Activated CD4-positive, alpha-beta T cell treated with anti-CD3 and anti-CD28 coated beads for 48 hours (primary cell): ENCODE results near the gene STK39.

Experiments
- DNase-seq: peaks from one replicate; pipeline ENCODE4 v3.0.0-alpha.2; 2020

Gene STK39

DNA sequence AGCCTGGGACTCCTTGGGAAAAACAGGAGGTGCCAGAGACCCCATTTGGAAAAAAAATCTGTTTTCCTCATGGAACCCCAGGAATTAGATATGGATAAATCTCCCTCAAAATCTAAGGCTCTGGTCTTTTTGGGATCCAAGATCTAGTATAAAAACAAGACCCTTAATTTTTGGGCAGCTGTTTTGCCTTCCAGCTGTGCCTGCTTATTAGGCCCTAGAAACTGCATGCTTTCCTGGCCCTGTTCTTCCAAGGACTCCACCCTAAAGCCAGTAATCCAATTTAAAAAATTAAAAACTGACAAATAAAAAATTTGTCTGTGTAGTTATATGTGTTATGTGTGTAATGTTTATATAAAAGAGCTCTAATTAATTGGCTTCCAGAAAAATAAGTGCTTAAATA, 274.6 kb downstream of the STK39 start:
- DNase-seq: no peak

DNA sequence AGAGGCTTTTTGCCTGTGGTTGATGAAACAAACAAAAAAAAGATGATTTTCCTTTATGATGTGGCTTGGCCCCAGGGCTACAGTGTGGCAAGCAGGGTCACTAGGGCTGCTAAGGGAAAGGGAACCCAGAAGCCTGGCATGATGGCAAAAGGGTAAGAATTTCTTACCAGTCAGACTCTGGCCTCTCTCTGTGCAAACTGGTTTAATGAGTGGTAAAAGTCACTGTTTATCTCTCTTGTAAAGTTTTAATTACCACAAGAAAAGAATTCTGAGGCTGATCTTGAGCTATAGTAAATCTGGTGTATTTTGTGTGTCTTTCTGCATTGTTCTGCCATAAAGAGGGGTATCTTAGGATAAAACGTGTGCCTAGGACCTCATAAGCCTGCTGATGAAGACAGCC, 275.4 kb downstream of the STK39 start:
- no peak for DNase-seq

DNA sequence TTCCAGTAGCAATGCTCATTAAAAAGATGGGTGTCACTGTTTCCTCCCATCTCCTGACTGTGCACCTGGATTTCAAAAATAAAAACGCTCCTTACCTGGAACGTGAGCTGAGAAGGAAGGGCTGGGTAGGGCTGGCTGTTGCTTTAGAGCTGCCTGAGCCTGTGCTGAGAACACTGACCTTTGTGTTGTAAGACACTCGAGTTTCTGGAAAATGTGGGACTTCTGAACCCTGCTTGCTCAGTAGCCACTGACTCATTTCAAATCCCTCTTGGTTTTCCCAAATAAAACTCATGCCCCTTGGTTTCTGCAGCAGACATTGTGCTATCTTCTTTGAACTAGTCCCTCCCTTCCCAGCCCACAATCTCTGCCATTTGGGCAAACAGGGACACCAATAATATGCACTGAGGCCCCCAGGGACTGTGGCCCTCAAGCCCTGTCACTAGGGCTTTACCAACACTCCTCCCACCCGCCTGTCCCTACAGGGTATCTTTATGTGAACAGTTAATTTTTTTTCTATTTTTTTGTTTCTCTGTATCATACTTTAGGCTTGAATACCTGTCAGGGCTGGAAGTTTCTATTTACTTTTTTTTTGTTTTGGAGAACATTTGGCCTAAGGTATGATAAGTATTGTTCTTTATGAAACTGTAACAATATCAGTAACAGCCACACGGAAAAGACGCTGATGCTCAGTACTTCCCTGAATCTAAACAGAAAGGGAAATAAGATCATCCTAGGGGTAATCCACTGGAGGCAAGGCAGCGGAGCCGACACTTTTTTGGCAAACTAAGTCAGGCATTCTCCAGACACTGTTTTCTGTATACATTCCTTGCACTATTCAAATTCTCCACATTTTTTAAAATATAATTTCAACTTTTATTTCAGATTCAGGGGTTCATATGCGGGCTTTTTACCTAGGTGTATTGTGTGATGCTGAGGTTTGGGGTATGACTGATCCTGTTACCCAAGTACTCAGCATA, 280.2 kb downstream of the STK39 start:
- no peak for DNase-seq

DNA sequence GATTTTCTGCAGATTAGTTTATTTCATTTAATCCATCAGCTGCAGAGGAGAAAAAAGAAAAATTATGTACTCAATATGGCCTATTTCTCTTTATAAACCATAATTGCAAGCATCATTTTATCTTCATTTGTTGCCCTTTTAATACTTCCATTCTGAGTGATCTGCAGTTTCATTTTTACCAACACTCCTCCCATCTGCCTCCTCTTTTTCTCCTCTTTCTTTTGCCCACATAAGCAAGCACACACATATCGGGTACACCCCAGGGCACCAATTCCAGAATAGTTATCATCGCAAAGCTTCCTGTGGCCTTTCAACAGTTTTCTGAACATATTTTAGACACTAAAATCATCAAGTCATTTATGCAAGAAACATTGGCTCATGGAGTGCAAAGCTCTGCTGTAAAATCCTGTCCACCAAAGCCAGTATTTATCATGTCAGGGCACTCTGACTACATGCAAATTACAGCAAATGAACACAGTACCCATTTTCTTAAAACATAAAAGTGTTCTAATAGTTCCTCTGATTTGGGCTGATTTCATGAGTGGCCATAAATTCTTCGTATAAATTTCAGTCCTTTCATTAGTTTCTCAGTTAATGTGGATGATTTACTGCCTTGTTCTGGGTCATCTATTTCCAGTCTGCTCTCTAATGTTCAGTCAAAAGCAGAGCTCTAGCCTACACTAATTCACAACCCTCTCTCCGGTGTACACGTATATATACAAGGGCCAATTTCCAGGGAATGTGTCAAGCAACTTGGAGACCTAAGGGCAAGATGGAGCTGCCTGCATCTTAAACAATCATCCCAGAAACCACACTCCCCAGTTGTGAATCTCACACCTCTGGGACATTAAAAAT, 281.3 kb downstream of the STK39 start:
- DNase-seq: no peak

DNA sequence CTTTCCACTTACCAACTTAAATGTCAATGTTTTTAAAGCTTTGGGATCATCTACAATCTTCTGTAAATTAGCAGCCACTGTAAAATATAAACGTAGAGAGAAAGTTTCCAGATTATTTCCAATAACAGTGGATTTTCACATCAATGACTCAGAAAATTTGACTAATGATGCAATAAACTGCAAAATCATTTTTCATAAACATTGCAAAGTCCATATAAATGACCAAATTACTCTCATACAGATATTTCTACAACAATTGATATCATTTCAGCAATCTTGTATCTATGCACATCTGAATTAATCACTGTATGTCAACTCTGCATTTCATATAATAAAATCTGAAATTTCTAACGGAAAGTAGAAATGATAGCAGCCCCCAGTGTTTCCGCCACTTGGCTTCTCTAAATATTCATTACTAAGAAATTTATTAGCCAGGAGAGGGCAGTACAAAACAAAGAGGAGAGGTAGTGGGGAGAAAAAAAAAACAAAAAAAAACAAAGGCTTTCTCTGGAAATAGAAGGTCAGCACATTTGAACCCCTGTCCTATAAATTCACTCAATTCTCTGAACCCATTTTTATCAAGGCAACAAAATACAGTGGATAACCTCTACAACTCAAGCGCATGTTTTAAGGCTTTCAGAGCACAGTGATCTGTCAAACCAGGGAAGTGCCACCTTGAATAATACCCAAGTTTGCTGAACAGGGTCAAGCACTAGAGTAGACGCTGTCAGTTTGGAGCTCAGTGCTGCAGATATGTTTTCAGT, 282.6 kb downstream of the STK39 start:
- no peak for DNase-seq

DNA sequence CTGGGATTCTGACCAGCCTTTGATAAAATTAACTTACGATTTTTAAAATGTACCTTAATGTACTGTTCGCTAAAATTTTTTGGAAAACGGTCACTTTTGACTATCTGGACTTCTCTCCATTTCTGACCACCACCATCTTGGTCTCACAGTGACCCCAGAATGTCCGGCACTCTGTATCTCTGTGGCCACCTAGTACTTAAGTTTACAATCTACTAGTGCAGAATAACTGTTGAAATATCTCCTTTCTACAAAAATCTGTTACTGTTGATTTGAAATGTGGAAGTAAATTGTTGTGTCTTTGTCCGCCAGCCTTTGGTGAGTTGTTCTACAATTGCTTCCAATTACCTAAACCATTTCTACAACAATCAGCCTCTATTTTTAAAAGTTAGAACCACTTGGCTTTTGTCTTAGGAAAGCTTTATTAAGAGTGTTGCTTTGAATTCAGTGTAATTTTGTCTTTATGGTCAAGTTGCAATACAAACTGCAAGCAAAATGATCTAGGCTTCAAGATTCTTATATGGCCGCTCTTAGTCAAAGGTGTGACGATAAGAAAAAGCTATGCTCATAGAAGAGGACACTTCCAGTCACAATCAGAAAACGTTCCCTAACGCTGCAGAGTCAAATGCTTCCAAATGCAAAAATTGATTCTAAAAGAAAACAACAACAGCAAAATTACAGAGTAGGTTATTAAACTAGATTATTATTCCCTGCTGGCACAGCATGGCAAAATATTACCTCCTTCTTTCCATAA, 283.3 kb downstream of the STK39 start:
- no peak for DNase-seq

DNA sequence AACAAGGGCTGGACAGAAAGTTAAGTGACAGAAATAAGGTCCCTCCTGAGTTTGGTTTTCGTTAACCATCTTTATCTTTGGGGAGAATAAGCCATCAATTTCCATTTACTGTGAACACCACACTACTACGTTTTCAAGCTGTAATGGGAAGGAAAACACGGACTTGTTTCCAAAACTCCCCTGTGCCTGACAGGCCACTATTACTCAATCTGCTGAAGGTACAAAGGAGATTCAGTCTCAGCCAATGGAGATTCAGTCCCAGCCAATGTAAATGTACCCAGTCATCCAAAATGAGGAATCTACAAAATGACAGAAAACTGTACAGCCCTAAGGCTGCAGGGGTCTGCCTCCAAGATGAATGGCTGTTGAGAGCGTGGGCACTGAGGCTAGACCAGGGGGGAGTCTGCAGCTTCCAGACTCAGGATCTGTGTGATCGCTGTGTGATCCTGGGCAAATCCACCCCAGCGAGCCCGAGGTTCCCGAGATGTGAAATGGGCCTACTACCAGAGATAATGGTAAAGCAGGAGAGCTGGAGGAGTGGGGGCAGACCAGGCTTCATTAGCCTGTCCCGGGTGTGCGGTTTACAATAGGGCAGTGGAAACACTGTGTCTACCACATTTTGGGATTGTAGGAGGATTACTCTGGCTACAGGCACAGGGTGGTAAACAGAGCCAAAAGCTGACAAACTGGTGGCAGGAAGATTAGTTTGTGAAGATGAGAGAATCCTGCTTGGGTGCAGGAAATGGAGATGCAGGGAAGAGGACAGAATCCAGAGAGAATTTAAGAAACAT, 284.8 kb downstream of the STK39 start:
- no peak for DNase-seq

DNA sequence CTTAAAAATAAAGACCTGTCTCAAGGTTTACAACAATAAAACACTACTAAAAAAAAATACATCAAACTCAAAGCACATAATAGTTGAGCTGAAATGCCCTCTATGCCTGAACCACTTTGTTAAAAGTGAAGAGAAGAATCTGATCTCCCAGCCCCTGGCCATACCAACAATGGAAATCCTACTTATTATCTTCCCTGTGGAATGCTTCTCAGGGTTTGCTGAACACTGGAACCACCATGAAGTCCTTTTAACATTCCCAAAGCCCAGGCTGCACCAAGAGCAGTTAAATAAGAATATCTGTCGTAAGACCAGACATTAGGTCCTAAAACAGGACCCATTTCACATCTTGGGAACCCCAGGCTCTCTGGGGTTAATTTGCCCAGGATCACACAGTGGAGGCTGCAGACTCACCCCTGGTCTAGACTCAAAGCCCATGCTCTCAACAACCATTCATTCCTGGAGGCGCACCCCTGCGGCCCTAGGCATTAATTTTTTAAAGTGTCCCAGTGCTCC, 285.8 kb downstream of the STK39 start:
- DNase-seq: no peak

DNA sequence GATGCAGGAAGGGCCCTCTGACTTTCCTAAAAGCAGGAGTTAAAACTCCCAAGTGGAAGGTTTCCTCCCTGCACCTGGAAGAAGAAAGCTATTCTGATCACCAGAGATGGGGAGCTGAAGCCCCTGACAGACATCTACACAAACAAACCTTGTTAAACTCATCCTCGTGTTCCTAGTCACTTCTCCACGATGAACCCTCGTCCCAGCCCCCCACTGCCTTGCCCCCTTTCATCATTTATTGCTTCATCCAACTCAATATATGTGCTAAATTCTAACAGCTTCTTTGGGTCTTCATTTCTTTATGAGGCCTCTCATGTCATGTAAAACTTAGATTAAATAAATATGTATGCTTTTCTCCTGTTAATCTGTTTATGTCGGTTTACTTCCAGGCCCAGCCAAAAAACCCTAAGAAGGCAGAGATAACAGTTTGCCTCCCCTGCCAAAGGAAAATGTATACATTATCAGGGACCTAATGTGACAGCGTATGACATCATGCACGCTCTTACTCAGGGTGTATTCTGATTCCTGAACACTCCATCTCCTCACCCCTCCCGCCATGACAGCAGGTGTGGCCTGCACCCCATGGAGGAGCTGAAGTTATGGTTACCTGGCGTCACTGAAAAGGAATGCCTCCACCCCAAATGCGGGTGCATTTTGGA, 287.2 kb downstream of the STK39 start:
- no peak for DNase-seq

DNA sequence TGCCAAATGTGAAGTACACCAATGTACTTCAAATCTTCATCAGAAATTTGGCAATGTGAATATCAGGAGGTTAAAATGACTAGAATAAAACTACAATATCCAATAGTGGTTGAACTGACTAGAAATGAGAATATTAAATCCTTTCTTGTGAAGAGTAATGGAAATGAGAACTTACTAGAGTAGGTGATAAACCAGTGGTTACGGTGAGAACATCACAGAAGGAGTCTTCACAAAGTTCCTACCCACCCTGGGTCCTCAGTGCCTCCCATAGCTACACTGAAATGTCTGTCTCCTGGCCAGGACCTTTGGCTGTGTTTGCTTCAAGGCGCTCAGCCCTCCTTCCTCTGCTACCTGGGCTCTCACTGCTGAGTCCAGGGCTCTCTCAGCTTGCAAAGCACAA, 289.7 kb downstream of the STK39 start:
- DNase-seq: no peak

DNA sequence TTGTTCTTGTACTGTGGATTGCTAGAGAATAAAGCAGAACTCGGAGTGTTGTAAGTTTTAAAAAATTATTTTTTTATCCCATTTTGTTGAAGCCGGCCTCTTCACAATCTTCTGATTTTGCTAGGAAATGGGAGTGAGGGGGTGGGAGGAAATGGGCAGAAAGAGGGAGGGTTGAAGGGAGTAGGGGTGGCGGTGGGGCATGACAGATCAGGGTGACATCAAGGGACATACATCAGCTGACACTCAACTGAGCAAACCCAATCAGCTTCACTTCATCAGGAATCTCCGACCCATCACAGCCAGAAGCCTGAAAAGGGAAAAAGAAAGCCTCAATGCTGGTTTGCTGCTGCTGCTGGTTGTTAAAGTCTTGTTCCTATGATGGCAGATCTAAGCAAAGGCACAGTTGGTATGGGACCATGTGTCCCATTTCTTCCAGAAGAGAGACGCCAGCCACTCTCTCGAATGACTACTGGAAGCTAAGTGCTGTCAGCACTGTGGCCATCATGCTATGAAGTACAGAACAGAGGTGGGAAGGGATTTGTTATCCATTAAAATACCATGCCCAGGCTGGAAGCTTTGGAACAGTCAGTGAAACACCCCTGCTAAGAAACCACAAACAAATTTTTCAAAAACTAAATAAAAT, 292.0 kb downstream of the STK39 start:
- DNase-seq: no peak

DNA sequence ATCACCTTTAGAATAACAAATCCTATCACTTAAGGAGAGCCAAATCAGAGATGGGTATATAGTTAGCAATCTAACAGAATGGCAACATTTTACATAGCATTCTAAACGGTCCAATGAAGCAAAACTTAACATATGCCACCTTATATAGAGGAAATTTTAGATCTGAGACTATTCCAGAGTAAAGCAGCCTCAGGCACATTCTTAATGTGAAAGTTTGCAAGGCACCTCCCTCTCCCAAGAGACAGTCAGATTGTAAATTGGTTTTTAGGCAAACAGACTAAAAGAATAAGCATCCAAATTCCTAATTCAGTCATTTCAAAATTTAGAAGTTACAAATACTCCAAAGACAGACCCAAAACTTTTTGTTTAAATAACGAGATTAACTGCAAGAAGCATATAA, 292.9 kb downstream of the STK39 start:
- DNase-seq: no peak

DNA sequence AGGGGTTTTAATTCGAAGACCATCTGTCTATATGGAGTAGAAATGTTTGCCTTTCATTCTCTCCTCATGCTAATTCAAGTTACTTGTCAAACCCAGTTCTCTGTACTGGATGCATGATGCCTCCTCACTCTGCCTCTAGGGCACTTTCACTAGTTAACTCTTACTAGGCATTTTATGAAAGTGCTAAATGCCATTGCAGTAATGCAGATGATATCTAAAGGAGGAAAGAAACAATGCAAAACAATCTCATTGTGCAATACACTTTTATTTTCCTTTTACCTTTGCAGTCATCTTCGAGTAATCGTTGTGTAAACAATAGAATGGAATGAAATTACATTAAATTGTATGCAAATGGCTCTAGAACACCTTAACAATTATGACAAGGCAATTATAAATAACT, 293.6 kb downstream of the STK39 start:
- no peak for DNase-seq

DNA sequence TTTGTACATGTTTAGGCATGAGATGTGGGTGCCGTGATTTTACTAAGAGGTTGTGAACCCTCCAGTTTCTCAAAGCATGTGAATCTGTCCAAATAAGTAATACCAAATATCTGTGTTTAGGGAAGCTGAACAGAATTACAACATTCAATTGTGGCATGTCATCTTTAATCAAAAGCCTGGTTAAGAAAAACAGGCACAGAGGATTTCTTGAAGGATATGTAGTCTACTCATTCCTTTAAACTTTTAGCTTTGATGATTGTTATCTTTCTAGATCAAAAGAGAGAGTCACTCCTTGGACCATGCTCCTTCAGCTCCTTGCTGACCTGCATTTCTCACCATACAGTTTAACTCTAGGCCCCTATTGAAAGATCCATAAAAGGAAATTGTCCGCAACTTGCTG, 296.8 kb downstream of the STK39 start:
- no peak for DNase-seq

DNA sequence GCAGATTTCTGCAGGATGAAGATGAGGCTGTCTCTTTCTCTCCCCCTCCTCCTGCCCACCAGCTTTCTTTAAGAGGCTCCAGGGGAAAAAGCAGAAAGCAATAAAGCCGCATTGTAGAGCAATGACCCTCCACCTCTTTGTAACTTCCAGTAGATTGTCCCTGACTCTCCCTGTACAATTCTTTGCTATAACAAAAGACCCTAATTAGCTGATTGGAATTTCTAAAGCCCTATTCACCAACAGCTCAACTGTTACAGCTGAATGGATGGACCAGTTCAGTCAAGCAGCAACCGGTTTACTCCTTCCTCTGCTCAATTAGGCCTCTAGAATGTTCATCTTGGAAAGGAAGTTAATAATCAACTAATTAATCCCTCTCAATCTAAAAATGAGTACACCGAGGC, 301.0 kb downstream of the STK39 start:
- DNase-seq: no peak

DNA sequence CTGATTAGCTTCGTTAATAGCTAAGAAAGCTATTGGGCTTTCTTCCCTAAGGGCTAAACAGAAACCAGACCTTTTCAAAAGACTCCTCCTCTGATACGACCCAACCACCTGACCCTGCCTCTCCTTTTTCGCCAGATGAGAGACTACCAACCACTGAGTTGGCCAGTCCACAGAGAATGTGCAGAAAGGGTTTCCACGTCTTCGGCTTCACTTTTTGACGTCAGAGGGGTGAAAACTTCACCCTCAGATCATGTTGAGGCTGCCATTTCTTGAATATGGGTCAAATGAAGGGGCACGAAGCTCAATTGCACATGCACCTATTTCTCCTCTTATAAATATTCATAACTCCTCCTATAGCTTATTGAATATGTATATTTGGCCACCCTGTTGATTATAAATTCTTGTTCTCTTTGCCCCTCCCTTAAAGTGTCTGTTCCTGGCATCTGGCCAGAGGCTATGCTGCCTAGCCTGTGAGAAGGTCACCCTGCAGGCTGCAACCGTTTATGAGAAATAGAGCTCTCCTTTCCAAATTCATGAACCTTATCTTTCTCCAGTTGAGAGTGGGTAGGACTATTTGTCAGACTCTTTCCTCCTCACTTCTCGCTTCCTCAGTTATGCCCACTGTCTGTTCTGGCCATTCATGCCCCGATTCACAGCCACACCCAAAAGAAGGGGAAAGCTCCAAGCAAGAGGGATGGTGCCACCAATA, 301.6 kb downstream of the STK39 start:
- no peak for DNase-seq

DNA sequence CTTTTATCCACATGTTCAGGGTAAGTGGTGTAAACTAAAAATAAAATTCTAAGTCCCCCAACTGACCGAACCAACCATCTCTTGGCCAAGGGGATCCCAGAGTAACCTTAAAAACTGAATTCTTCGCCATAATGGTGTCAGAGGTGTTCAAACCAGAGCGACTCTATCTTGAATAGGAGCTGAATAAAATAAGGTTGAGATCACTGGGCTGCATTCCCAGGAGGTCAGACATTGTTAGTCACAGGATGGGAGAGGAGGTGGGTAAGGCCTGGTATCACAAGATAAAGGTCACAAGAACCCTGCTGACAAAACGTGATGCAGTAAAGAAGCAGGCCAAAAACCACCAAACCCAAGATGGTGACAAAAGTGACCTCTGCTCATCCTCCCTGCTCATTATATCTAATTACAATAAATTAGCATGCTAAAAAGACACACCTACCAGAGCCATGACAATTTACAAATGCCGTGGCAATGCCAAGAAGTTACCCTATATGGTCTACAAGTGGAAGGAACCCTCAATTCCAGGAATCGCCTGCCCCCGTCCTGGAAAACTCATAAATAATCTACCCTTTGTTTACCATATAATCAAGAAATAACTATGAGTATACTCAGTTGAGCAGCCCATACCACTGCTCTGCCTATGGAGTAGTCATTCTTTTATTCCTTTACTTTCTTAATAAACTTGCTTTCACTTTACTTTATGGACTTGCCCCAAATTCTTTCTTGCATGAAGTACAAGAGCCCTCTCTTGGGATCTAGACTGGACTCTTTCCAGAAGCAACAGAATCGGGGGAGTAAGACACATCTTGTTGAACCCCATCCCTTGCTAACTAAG, 302.4 kb downstream of the STK39 start:
- no peak for DNase-seq

DNA sequence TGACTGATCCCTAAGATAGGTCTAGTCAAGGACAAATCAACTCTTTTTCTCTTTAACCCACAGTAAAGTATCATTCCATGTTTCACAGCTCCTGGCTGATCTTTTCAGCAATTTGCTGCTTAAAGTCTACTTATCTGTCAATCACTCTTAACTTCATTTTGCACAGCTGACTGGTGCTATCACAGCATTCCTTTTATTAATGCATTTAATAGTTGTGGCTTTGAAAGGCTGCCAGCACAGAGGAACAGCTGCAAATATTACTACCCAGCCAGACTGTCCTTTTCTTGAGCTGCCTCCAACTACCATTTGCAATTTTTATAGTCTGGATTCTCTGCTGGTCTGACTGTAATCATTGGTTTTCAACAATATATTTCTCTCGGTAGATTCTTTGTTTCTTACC, 303.5 kb downstream of the STK39 start:
- no peak for DNase-seq

DNA sequence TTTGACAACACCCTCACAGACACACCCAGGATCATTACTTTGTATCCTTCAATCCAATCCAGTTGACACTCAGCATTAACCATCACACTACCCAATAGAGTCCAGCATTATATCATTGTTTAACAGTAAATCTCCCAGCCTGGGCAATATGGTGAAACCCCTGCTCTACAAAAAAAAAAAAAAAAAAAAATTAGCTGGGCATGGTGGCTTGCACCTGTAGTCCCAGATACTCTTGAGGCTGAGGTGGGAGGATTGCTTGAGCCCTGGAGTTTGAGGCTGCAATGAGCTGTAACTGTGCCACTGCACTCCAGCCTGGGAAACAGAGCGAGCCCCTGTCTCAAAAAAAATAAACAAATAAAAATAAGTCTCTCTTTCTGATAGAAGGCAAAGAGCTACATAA, 304.0 kb downstream of the STK39 start:
- no peak for DNase-seq
